Breast epithelium (tissue), 4 donors: Measurements from ENCODE around the gene TEX35. TPM values are rescaled to one million over a fixed set of nuclear protein-coding genes. Genes with fewer than 3 reads are reported as not detected.

ENCODE experiments used
- DNase-seq, 2 donors: peaks; one replicate each; pipeline ENCODE4 v3.0.0-alpha.2; 2019; ENCODE audit warnings: low spot score in 2 of 2
- H3K27ac ChIP-seq, 2 donors: fragments of 200-600 bp; sonication (generic) in 1 of 2; one replicate each; pipeline ENCODE4 v1.5.1; 2016 to 2019; ENCODE audit warnings: mild to moderate bottlenecking in 1 of 2
- H3K27me3 ChIP-seq, 2 donors: fragments of 200-600 bp; sonication (generic) in 1 of 2; one replicate each; pipeline versions ENCODE4 v1.5.1 to v1.6.0; 2017 to 2019; ENCODE audit warnings: control low read depth in 1 of 2, mild to moderate bottlenecking in 1 of 2
- H3K36me3 ChIP-seq: fragments of 200-600 bp; one replicate; pipeline ENCODE4 v1.5.1; 2019
- H3K4me1 ChIP-seq, 2 donors: fragments of 200-600 bp; sonication (generic); one replicate each; pipeline ENCODE4 v1.5.1; 2016 to 2019; ENCODE audit warnings: control low read depth in 1 of 2
- H3K4me3 ChIP-seq, 3 donors: fragments of 200-600 bp; sonication (generic); 1 replicate in 2 of 3; 2 replicates in 1 of 3; pipeline ENCODE4 v1.5.1; 2016 to 2019; ENCODE audit warnings: mild to moderate bottlenecking in 3 of 3, moderate library complexity in 2 of 3
- H3K9me3 ChIP-seq, 2 donors: fragments of 200-600 bp; sonication (generic) in 1 of 2; one replicate each; pipeline ENCODE4 v1.5.1; 2016 to 2019; ENCODE audit warnings: control low read depth in 1 of 2
- CTCF ChIP-seq, 3 donors: fragments of 450-650 bp; IDR thresholded peaks; one replicate each; pipeline ENCODE4 v1.5.1; 2016 to 2017; ENCODE audit warnings: antibody characterized with exemption in 3 of 3, mild to moderate bottlenecking in 3 of 3, moderate library complexity in 3 of 3
- POLR2A ChIP-seq: fragments of 450-650 bp; IDR thresholded peaks from one replicate; pipeline ENCODE4 v1.6.1; 2016; ENCODE audit warnings: antibody characterized with exemption, mild to moderate bottlenecking, moderate library complexity
- POLR2AphosphoS5 ChIP-seq, 3 donors: sonication (generic); formaldehyde crosslinking; IDR thresholded peaks; one replicate each; pipeline ENCODE4 v1.6.1; 2017; ENCODE audit warnings: antibody characterized with exemption in 3 of 3
- intact Hi-C: fragments of 100-400 bp; cut with DNase I; formaldehyde crosslinking; loops from one replicate; pipeline ENCODE4 v1.15.1; 2023; ENCODE audit warnings: low total_unique reads
- total RNA-seq, 3 donors: library from RNA; depleted of rRNA; stranded (reverse); fragments of >200 nt; gene quantifications; one replicate each; pipeline ENCODE4 v1.1.0, GENCODE V29; 2016

TEX35 gene
- total RNA-seq, 3 donors from 2014 or later, result not detected

- Histone ChIP-seq H3K27ac (no peak overlapping the region), H3K4me1 (no peaks in the 10 kb centered on the region), H3K4me3 (no peak overlapping the region), H3K9me3 (no peaks in the 10 kb centered on the region), H3K27me3 (no peaks in the 10 kb centered on the region), H3K36me3 (no peaks in the 10 kb centered on the region)
- TF ChIP-seq CTCF (IDR thresholded peaks at IDR 0.05) (no peak), POLR2AphosphoS5 (IDR thresholded peaks at IDR 0.05) (no peak), POLR2A (no peak)
- intact Hi-C loops, result no loop called here
- DNase-seq, result no peak
These were observed 14.9 kb upstream of the TEX35 start for GRCh38 chr1:178497903-178498478.

GRCh38 chr1:178498896-178499675, 13.8 kb upstream of the TEX35 start:
- no peak overlapping the region for H3K4me3 ChIP-seq
- no peak for DNase-seq
- peaks cover 0 to 3% of the 10 kb centered on the region in 2 donors for H3K27me3 ChIP-seq
- H3K36me3 ChIP-seq, result no peaks in the 10 kb centered on the region
- TF ChIP-seq CTCF (IDR thresholded peaks at IDR 0.05), result no peak
- no peak for TF ChIP-seq POLR2A
- no peak overlapping the region for H3K27ac ChIP-seq
- intact Hi-C loops, result no loop called here
- H3K4me1 ChIP-seq, result no peaks in the 10 kb centered on the region
- no peaks in the 10 kb centered on the region for H3K9me3 ChIP-seq

GRCh38 chr1:178500091-178500770, 12.7 kb upstream of the TEX35 start:
- Histone ChIP-seq H3K4me1 (no peaks in the 10 kb centered on the region), H3K9me3 (no peaks in the 10 kb centered on the region), H3K27ac (no peak overlapping the region), H3K27me3 (peaks cover 0 to 3% of the 10 kb centered on the region in 2 donors), H3K36me3 (no peaks in the 10 kb centered on the region), H3K4me3 (no peak overlapping the region)
- intact Hi-C loops, result no loop called here
- TF ChIP-seq CTCF (IDR thresholded peaks at IDR 0.05), result no peak
- no peak for TF ChIP-seq POLR2A
- no peak for TF ChIP-seq POLR2AphosphoS5 (IDR thresholded peaks at IDR 0.05)
- no peak for DNase-seq

- Histone ChIP-seq H3K36me3 (no peaks in the 10 kb centered on the region), H3K4me1 (no peaks in the 10 kb centered on the region), H3K4me3 (no peak overlapping the region), H3K9me3 (no peaks in the 10 kb centered on the region), H3K27me3 (peaks cover 0 to 3% of the 10 kb centered on the region in 2 donors), H3K27ac (no peak overlapping the region)
- no peak for DNase-seq
- TF ChIP-seq CTCF (IDR thresholded peaks at IDR 0.05) (no peak), POLR2AphosphoS5 (IDR thresholded peaks at IDR 0.05) (no peak), POLR2A (no peak)
- intact Hi-C loops, result no loop called here
These were observed 11.9 kb upstream of the TEX35 start for GRCh38 chr1:178500936-178501554.
